IMR-90 (cell line): ENCODE data around the gene MYOCD. TPM values are rescaled to one million over a fixed set of nuclear protein-coding genes. Genes with fewer than 3 reads are reported as not detected.

Experiments
- ATAC-seq: fragments of 200-7000 bp; cut with Tn5 transposase; 2 replicates; pipeline ENCODE4 v1.9.1; 2020; ENCODE audit warnings: low read depth, mild to moderate bottlenecking, moderate library complexity
- BruUV-seq: library from RNA; stranded (reverse); fragments of 400-500 nt; replicated peaks from 2 replicates; lab custom pipeline; 2021; lab: Mats Ljungman, UMichigan
- CTCF ChIA-PET: fragments of 300-600 bp; formaldehyde crosslinking; extraction: SDS; loops from one replicate; lab custom pipeline; 2021; ENCODE audit warnings: antibody characterized with exemption; lab: Yijun Ruan, JAX
- POLR2A ChIA-PET: fragments of 300-600 bp; sonication (Branson Sonifier 250); formaldehyde crosslinking; loops from one replicate; lab custom pipeline; 2022; ENCODE audit warnings: antibody characterized with exemption; ENCODE audit not compliant: unreplicated experiment; lab: Charles Lee
- DNase-seq: peaks from one replicate; pipeline ENCODE4 v3.0.0; 2013
- H2AFZ ChIP-seq: replicated peaks from 2 replicates; pipeline ENCODE3; 2013; ENCODE audit warnings: low read length, mild to moderate bottlenecking; ENCODE audit not compliant: poor library complexity
- H2AK5ac ChIP-seq: 2 replicates; pipeline ENCODE4 v1.6.1; 2013; ENCODE audit warnings: low read depth, low read length, inconsistent platforms
- H2AK9ac ChIP-seq: replicated peaks from 2 replicates; pipeline ENCODE3; 2013; ENCODE audit warnings: mild to moderate bottlenecking, low read depth, low read length, moderate library complexity; ENCODE audit not compliant: poor library complexity
- H2BK120ac ChIP-seq: 2 replicates; pipeline ENCODE4 v1.6.1; 2013; ENCODE audit warnings: low read depth, low read length, inconsistent platforms
- H2BK15ac ChIP-seq: 3 replicates; pipeline ENCODE4 v1.6.1; 2013; ENCODE audit warnings: low read depth, low read length, inconsistent platforms
- H2BK20ac ChIP-seq: 2 replicates; pipeline ENCODE4 v1.6.1; 2013; ENCODE audit warnings: low read depth, mild to moderate bottlenecking, inconsistent platforms, low read length, moderate library complexity
- H2BK5ac ChIP-seq: 2 replicates; pipeline ENCODE4 v1.6.1; 2013; ENCODE audit warnings: mild to moderate bottlenecking, low read depth, low read length, inconsistent platforms; ENCODE audit not compliant: poor library complexity, severe bottlenecking
- H3K14ac ChIP-seq: replicated peaks from 2 replicates; pipeline ENCODE4 v1.6.1; 2013; ENCODE audit warnings: low read depth, low read length, inconsistent platforms
- H3K18ac ChIP-seq: 2 replicates; pipeline ENCODE4 v1.6.1; 2013; ENCODE audit warnings: low read depth, low read length, control low read depth
- H3K23ac ChIP-seq: 2 replicates; pipeline ENCODE4 v1.6.1; 2013; ENCODE audit warnings: low read depth, low read length, inconsistent platforms
- H3K27ac ChIP-seq: 2 replicates; pipeline ENCODE4 v1.5.1; 2013; ENCODE audit warnings: mild to moderate bottlenecking, control low read depth, low read length; ENCODE audit not compliant: insufficient read depth
- H3K27me3 ChIP-seq: 2 replicates; pipeline ENCODE4 v1.6.1; 2013; ENCODE audit warnings: low read length; ENCODE audit not compliant: control insufficient read depth, insufficient read depth
- H3K36me3 ChIP-seq: 2 replicates; pipeline ENCODE4 v1.6.1; 2013; ENCODE audit warnings: low read length, mixed read lengths; ENCODE audit not compliant: control insufficient read depth, insufficient read depth
- H3K4ac ChIP-seq: 2 replicates; pipeline ENCODE4 v1.6.1; 2013; ENCODE audit warnings: low read depth, low read length, inconsistent platforms
- H3K4me1 ChIP-seq: 2 replicates; pipeline ENCODE4 v1.6.1; 2013; ENCODE audit warnings: low read length, mixed read lengths; ENCODE audit not compliant: control insufficient read depth, insufficient read depth
- H3K4me2 ChIP-seq: 2 replicates; pipeline ENCODE4 v1.6.1; 2013; ENCODE audit warnings: low read depth, mild to moderate bottlenecking, control low read depth, low read length, moderate library complexity
- H3K4me3 ChIP-seq: 2 replicates; pipeline ENCODE4 v1.5.1; 2013; ENCODE audit warnings: low read depth, mild to moderate bottlenecking, control low read depth, low read length, moderate library complexity; ENCODE audit not compliant: insufficient read depth
- H3K56ac ChIP-seq: 2 replicates; pipeline ENCODE4 v1.6.1; 2013; ENCODE audit warnings: low read length, inconsistent platforms; ENCODE audit not compliant: insufficient read depth; ENCODE audit errors: extremely low read depth
- H3K79me1 ChIP-seq, 2 experiments: 2 replicates each; pipeline ENCODE4 v1.6.1; 2013; ENCODE audit warnings: low read length in 2 of 2, inconsistent platforms in 1 of 2, low read depth in 1 of 2
- H3K9ac ChIP-seq: 2 replicates; pipeline ENCODE4 v1.6.1; 2013; ENCODE audit warnings: low read depth, low read length, control low read depth
- H3K9me1 ChIP-seq: 2 replicates; pipeline ENCODE4 v1.6.1; 2013; ENCODE audit warnings: low read length, inconsistent platforms; ENCODE audit not compliant: insufficient read depth
- H3K9me3 ChIP-seq: 2 replicates; pipeline ENCODE4 v1.6.1; 2013; ENCODE audit warnings: low read length; ENCODE audit not compliant: control insufficient read depth, insufficient read depth
- H4K20me1 ChIP-seq: 2 replicates; pipeline ENCODE4 v1.6.1; 2013; ENCODE audit warnings: low read length, inconsistent platforms; ENCODE audit not compliant: insufficient read depth
- H4K5ac ChIP-seq: 2 replicates; pipeline ENCODE4 v1.6.1; 2013; ENCODE audit warnings: mild to moderate bottlenecking, low read depth, low read length, control low read depth
- H4K8ac ChIP-seq, 2 experiments: 2 replicates each; pipeline ENCODE4 v1.6.1; 2013; ENCODE audit warnings: low read depth in 2 of 2, low read length in 2 of 2, control low read depth in 1 of 2, inconsistent platforms in 1 of 2
- H4K91ac ChIP-seq: 2 replicates; pipeline ENCODE4 v1.6.1; 2013; ENCODE audit warnings: low read depth, low read length, inconsistent platforms; ENCODE audit not compliant: insufficient read depth
- CEBPB ChIP-seq: IDR thresholded peaks from 2 replicates; pipeline ENCODE4 v1.6.1; 2012; ENCODE audit warnings: low read depth, low read length, improper control_type of control experiment
- CHD1 ChIP-seq: IDR thresholded peaks from 2 replicates; pipeline ENCODE4 v1.6.1; 2012; ENCODE audit warnings: low read depth, low read length, improper control_type of control experiment
- FOS ChIP-seq: fragments of 150-350 bp; IDR thresholded peaks from 2 replicates; pipeline ENCODE4 v1.6.1; 2016; ENCODE audit warnings: low read depth, low read length
- MAFK ChIP-seq: IDR thresholded peaks from 2 replicates; pipeline ENCODE4 v1.6.1; 2012; ENCODE audit warnings: low read depth, low read length, improper control_type of control experiment
- MAZ ChIP-seq: IDR thresholded peaks from 2 replicates; pipeline ENCODE4 v1.6.1; 2012; ENCODE audit warnings: low read depth, mild to moderate bottlenecking, low read length, improper control_type of control experiment, moderate library complexity, borderline replicate concordance
- MXI1 ChIP-seq: IDR thresholded peaks from 2 replicates; pipeline ENCODE4 v1.6.1; 2012; ENCODE audit warnings: low read depth, mild to moderate bottlenecking, low read length, moderate library complexity, borderline replicate concordance
- NFE2L2 ChIP-seq: fragments of 150-350 bp; IDR thresholded peaks from 2 replicates; pipeline ENCODE4 v1.6.1; 2016; ENCODE audit warnings: low read depth, mild to moderate bottlenecking, low read length
- POLR2A ChIP-seq: IDR thresholded peaks from 2 replicates; pipeline ENCODE4 v1.6.1; 2012; ENCODE audit warnings: mild to moderate bottlenecking, low read depth, low read length
- RAD21 ChIP-seq: IDR thresholded peaks from 2 replicates; pipeline ENCODE4 v1.6.1; 2012; ENCODE audit warnings: low read length, improper control_type of control experiment
- RCOR1 ChIP-seq: IDR thresholded peaks from 2 replicates; pipeline ENCODE4 v1.6.1; 2012; ENCODE audit warnings: mild to moderate bottlenecking, low read length, improper control_type of control experiment; ENCODE audit not compliant: insufficient replicate concordance
- SMC3 ChIP-seq: fragments of 150-350 bp; IDR thresholded peaks from 2 replicates; pipeline ENCODE4 v1.6.1; 2016; ENCODE audit warnings: low read depth, mild to moderate bottlenecking, antibody characterized with exemption, low read length, moderate library complexity
- WGBS, 2 experiments: methylation state at CpG; one replicate each; pipeline versions ENCODE4 v1.1.5 to v1.1.7; 2013; ENCODE audit warnings: missing lambda C conversion rate in 2 of 2; ENCODE audit not compliant: insufficient read length in 1 of 2; ENCODE audit errors: extremely low coverage in 2 of 2; 5-methylcytosine and 5-hydroxymethylcytosine counted together
- dilution Hi-C: fragments of 300-500 bp; cut with HindIII; formaldehyde crosslinking; loops from one replicate; pipeline ENCODE4 v1.14.3; 2018; ENCODE audit warnings: low sequenced_read_pairs; ENCODE audit not compliant: unreplicated experiment
- in situ Hi-C: fragments of 300-500 bp; cut with MboI; formaldehyde crosslinking; loops from 3 replicates; pipeline ENCODE4 v1.14.3; 2019; ENCODE audit warnings: low sequenced_read_pairs, inconsistent platforms, mixed read lengths
- intact Hi-C: fragments of 100-400 bp; cut with micrococcal nuclease; formaldehyde crosslinking; loops from 2 replicates; pipeline ENCODE4 v1.10.0; 2022
- polyA plus RNA-seq, 3 experiments: library from polyadenylated mRNA; depleted of rRNA; stranded (reverse); fragments of >200 nt; gene quantifications; 2 replicates each; pipeline ENCODE4 v1.2.3, GENCODE V29; 2012; ENCODE audit warnings: low replicate concordance in 1 of 3
- total RNA-seq: library from RNA; depleted of rRNA; stranded (reverse); fragments of >200 nt; gene quantifications from 2 replicates; pipeline ENCODE4 v1.2.3, GENCODE V29; 2012
- TF ChIP-seq, protein P1 (sequence below): fragments of 150-350 bp; IDR thresholded peaks from 2 replicates; pipeline ENCODE4 v1.6.1; 2016; ENCODE audit warnings: low read depth, mild to moderate bottlenecking, low read length, moderate library complexity, borderline replicate concordance
- TF ChIP-seq, protein P2 (sequence below): conservative IDR thresholded peaks from 2 replicates; pipeline ENCODE4 v1.5.1; 2012; ENCODE audit warnings: mild to moderate bottlenecking, low read depth, low read length, improper control_type of control experiment
- TF ChIP-seq, protein P3 (sequence below): fragments of 150-350 bp; IDR thresholded peaks from 2 replicates; pipeline ENCODE4 v1.6.1; 2017; ENCODE audit warnings: mild to moderate bottlenecking, antibody characterized with exemption, low read length, low read depth

The MYOCD gene
- total and polyA plus RNA-seq, 2 of the 4 experiments (the other 2 are of a cell fraction), result 10.6 to 20.1 TPM

DNA sequence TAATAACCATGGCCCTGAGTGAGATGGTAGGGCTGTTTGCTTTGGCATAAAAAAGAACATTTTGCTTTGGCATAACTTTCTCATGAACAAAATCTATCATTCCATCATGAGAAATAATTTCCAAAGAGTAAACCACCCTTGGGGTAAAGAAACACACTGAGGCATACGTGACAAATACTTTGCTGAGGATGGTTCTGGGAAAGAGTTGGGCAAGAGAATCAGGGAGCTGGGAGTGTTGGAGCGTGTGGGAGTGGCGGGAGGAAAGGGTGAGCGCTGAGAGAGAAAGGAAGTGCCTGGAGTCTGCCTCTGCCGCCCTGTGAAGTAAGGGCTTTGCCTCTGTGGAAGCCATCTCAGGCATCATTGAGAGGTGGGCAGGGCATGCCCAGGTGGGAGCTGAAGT lies 63.4 kb downstream of the MYOCD start:
- Histone ChIP-seq H2BK5ac (no peak overlapping the region), H2AK5ac (0 out of 2 replicates have a peak overlapping the region, but pooled peaks have one; percentile 59), H3K4me2 (no peak overlapping the region), H3K9ac (no peak overlapping the region), H3K27me3 (no peaks in the 10 kb centered on the region), H3K79me1 (peaks cover 0 to 8% of the 10 kb centered on the region in 2 experiments; a peak in 1 of 4 replicates), H3K4ac (peak overlapping the region; percentile 12; the same call in 1 of the 2 replicates), H2AK9ac (no peak overlapping the region), H3K9me1 (peaks cover 20% of the 10 kb centered on the region; the same call in 1 of the 2 replicates), H4K20me1 (peaks cover 11% of the 10 kb centered on the region; the same call in 1 of the 2 replicates), H3K27ac (no peak overlapping the region), H4K91ac (no peak overlapping the region; the same call in 1 of the 2 replicates), H2AFZ (no peak overlapping the region), H3K36me3 (peaks cover 8% of the 10 kb centered on the region), H2BK15ac (no peak overlapping the region), H4K5ac (no peak overlapping the region), H3K23ac (no peak overlapping the region), H3K4me3 (no peak overlapping the region), H2BK120ac (peak overlapping the region; percentile 30; the same call in 1 of the 2 replicates), H3K56ac (no peak overlapping the region), H3K18ac (no peak overlapping the region), H3K14ac (no peak overlapping the region), H4K8ac (no peak overlapping the region), H3K9me3 (no peaks in the 10 kb centered on the region), H2BK20ac (no peak overlapping the region; the same call in 1 of the 2 replicates), H3K4me1 (peaks cover 19% of the 10 kb centered on the region)
- CTCF ChIA-PET, result interaction anchor here (0.7 kb wide), 1 partner anchor 13 kb away, joined by 5 read pairs; no protein-coding TSS in a partner anchor
- no peak for ATAC-seq
- no TSS peak for BruUV-seq
- no peak for TF ChIP-seq MAZ
- no peak for TF ChIP-seq RAD21
- TF ChIP-seq, protein P1, sequence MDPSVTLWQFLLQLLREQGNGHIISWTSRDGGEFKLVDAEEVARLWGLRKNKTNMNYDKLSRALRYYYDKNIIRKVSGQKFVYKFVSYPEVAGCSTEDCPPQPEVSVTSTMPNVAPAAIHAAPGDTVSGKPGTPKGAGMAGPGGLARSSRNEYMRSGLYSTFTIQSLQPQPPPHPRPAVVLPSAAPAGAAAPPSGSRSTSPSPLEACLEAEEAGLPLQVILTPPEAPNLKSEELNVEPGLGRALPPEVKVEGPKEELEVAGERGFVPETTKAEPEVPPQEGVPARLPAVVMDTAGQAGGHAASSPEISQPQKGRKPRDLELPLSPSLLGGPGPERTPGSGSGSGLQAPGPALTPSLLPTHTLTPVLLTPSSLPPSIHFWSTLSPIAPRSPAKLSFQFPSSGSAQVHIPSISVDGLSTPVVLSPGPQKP, result no peak
- TF ChIP-seq, protein P2, sequence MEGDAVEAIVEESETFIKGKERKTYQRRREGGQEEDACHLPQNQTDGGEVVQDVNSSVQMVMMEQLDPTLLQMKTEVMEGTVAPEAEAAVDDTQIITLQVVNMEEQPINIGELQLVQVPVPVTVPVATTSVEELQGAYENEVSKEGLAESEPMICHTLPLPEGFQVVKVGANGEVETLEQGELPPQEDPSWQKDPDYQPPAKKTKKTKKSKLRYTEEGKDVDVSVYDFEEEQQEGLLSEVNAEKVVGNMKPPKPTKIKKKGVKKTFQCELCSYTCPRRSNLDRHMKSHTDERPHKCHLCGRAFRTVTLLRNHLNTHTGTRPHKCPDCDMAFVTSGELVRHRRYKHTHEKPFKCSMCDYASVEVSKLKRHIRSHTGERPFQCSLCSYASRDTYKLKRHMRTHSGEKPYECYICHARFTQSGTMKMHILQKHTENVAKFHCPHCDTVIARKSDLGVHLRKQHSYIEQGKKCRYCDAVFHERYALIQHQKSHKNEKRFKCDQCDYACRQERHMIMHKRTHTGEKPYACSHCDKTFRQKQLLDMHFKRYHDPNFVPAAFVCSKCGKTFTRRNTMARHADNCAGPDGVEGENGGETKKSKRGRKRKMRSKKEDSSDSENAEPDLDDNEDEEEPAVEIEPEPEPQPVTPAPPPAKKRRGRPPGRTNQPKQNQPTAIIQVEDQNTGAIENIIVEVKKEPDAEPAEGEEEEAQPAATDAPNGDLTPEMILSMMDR, result no peak
- TF ChIP-seq CHD1, result no peak
- no peak for TF ChIP-seq RCOR1
- no peak for TF ChIP-seq SMC3
- no peak for TF ChIP-seq FOS
- TF ChIP-seq, protein P3, sequence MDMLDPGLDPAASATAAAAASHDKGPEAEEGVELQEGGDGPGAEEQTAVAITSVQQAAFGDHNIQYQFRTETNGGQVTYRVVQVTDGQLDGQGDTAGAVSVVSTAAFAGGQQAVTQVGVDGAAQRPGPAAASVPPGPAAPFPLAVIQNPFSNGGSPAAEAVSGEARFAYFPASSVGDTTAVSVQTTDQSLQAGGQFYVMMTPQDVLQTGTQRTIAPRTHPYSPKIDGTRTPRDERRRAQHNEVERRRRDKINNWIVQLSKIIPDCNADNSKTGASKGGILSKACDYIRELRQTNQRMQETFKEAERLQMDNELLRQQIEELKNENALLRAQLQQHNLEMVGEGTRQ, result no peak
- no peak for TF ChIP-seq POLR2A
- no peak for TF ChIP-seq NFE2L2
- no peak for TF ChIP-seq CEBPB
- TF ChIP-seq MAFK, result no peak
- TF ChIP-seq MXI1, result no peak
- in situ Hi-C loops (no loop called here), intact Hi-C loops (no loop called here), dilution Hi-C loops (no loop called here)
- POLR2A ChIA-PET, result no interaction called here
- 100% methylated on average over 1 of the region's 5 CpGs; no CpG with 5 or more reads in 1 of the 2 experiments for WGBS, 2 experiments
- DNase-seq, result no peak
